WTC11 (cell line): ENCODE data around the gene TCERG1. TPM values are rescaled to one million over a fixed set of nuclear protein-coding genes. Genes with fewer than 3 reads are reported as not detected.

Source experiments
- ATAC-seq: fragments of 200-7000 bp; cut with Tn5 transposase; 2 replicates; pipeline ENCODE4 v1.10.0; 2021; ENCODE audit warnings: mild to moderate bottlenecking, moderate library complexity
- CTCF ChIA-PET: fragments of 300-600 bp; sonication (Branson Sonifier 250); formaldehyde crosslinking; loops from one replicate; lab custom pipeline; 2021; ENCODE audit warnings: antibody characterized with exemption; lab: Charles Lee
- POLR2A ChIA-PET: fragments of 350-600 bp; sonication (Branson Sonifier 250); formaldehyde crosslinking; loops from one replicate; lab custom pipeline; 2021; ENCODE audit warnings: antibody characterized with exemption; lab: Charles Lee
- DNase-seq: peaks from one replicate; pipeline ENCODE4 v3.0.0; 2021; ENCODE audit warnings: low spot score
- H3K27ac Mint-ChIP-seq: 2 replicates; pipeline ENCODE4 v1.8.0; 2021; ENCODE audit warnings: mixed read lengths
- H3K27me3 Mint-ChIP-seq: 2 replicates; pipeline ENCODE4 v1.8.0; 2021; ENCODE audit warnings: low read depth, mild to moderate bottlenecking, moderate library complexity, mixed read lengths
- H3K36me3 Mint-ChIP-seq: 2 replicates; pipeline ENCODE4 v1.8.0; 2021; ENCODE audit warnings: mixed read lengths
- H3K4me1 Mint-ChIP-seq: 2 replicates; pipeline ENCODE4 v1.8.0; 2022; ENCODE audit warnings: mixed read lengths
- H3K4me3 Mint-ChIP-seq: 2 replicates; pipeline ENCODE4 v1.8.0; 2021; ENCODE audit warnings: mild to moderate bottlenecking, moderate library complexity, mixed read lengths
- H3K9me3 Mint-ChIP-seq: 2 replicates; pipeline ENCODE4 v1.8.0; 2021; ENCODE audit warnings: mixed read lengths
- EMX1 ChIP-seq: fragments of 250-450 bp; sonication (Bioruptor Pico); IDR thresholded peaks from 2 replicates; pipeline ENCODE4 v1.8.0; 2021; ENCODE audit warnings: mild to moderate bottlenecking
- ESRRA ChIP-seq: sonication (generic); formaldehyde crosslinking; IDR thresholded peaks from 2 replicates; pipeline ENCODE4 v1.8.1; 2022; ENCODE audit warnings: mild to moderate bottlenecking, missing genetic modification reagents, borderline replicate concordance
- FOXJ3 ChIP-seq: sonication (generic); formaldehyde crosslinking; IDR thresholded peaks from 2 replicates; pipeline ENCODE4 v1.9.0; 2021; ENCODE audit warnings: missing genetic modification reagents, mild to moderate bottlenecking, borderline replicate concordance
- FOXK1 ChIP-seq: sonication (generic); formaldehyde crosslinking; IDR thresholded peaks from 2 replicates; pipeline ENCODE4 v1.8.0; 2022; ENCODE audit warnings: mild to moderate bottlenecking, moderate library complexity, missing genetic modification reagents
- FOXP1 ChIP-seq: sonication (generic); formaldehyde crosslinking; IDR thresholded peaks from 2 replicates; pipeline ENCODE4 v1.8.0; 2022; ENCODE audit warnings: missing genetic modification reagents, mild to moderate bottlenecking, moderate library complexity, borderline replicate concordance
- IRF2 ChIP-seq: sonication (generic); formaldehyde crosslinking; IDR thresholded peaks from 2 replicates; pipeline ENCODE4 v1.8.0; 2022; ENCODE audit warnings: low read depth, missing genetic modification reagents, borderline replicate concordance
- JAZF1 ChIP-seq: fragments of 250-450 bp; sonication (Bioruptor Pico); IDR thresholded peaks from 2 replicates; pipeline ENCODE4 v1.9.0; 2021; ENCODE audit warnings: moderate library complexity, mild to moderate bottlenecking, inconsistent platforms
- MXD4 ChIP-seq: fragments of 250-450 bp; sonication (Bioruptor Pico); IDR thresholded peaks from 2 replicates; pipeline ENCODE4 v1.8.0; 2021; ENCODE audit warnings: mild to moderate bottlenecking, moderate library complexity, borderline replicate concordance
- SP1 ChIP-seq: sonication (generic); formaldehyde crosslinking; conservative IDR thresholded peaks from 2 replicates; pipeline ENCODE4 v1.8.1; 2022; ENCODE audit warnings: missing genetic modification reagents
- ZNF317 ChIP-seq: sonication (generic); formaldehyde crosslinking; IDR thresholded peaks from 2 replicates; pipeline ENCODE4 v1.8.1; 2023; ENCODE audit warnings: low read depth, mild to moderate bottlenecking, moderate library complexity, missing genetic modification reagents, borderline replicate concordance
- ZNF423 ChIP-seq: fragments of 250-450 bp; sonication (Bioruptor Pico); IDR thresholded peaks from 2 replicates; pipeline ENCODE4 v2.1.2; 2022; ENCODE audit warnings: mild to moderate bottlenecking, moderate library complexity
- total RNA-seq: library from RNA; stranded (reverse); gene quantifications from 3 replicates; pipeline ENCODE4 v1.2.3, GENCODE V29; 2021
- TF ChIP-seq, protein P1 (sequence below): sonication (generic); formaldehyde crosslinking; IDR thresholded peaks from 2 replicates; pipeline ENCODE4 v1.8.0; 2022; ENCODE audit warnings: missing genetic modification reagents
- TF ChIP-seq, protein P2 (sequence below): sonication (generic); formaldehyde crosslinking; IDR thresholded peaks from 2 replicates; pipeline ENCODE4 v1.8.0; 2022; ENCODE audit warnings: mild to moderate bottlenecking, missing genetic modification reagents
- TF ChIP-seq, protein P3 (sequence below): fragments of 250-450 bp; sonication (Bioruptor Pico); IDR thresholded peaks from 2 replicates; pipeline ENCODE4 v1.9.0; 2021; ENCODE audit warnings: moderate library complexity, mild to moderate bottlenecking, inconsistent platforms, borderline replicate concordance
- TF ChIP-seq, protein P4 (sequence below): fragments of 250-450 bp; sonication (Bioruptor Pico); conservative IDR thresholded peaks from 2 replicates; pipeline ENCODE4 v1.9.0; 2021; ENCODE audit warnings: mild to moderate bottlenecking
- TF ChIP-seq, protein P5 (sequence below): sonication (generic); formaldehyde crosslinking; IDR thresholded peaks from 2 replicates; pipeline ENCODE4 v1.8.1; 2022; ENCODE audit warnings: mild to moderate bottlenecking, missing genetic modification reagents, moderate library complexity, borderline replicate concordance
- TF ChIP-seq, protein P6 (sequence below): sonication (generic); formaldehyde crosslinking; conservative IDR thresholded peaks from 2 replicates; pipeline ENCODE4 v1.8.1; 2023; ENCODE audit warnings: mild to moderate bottlenecking, low read depth, missing genetic modification reagents, moderate library complexity

TCERG1 gene
- total RNA-seq, 1 experiment from 2014 or later: 117 TPM

DNA sequence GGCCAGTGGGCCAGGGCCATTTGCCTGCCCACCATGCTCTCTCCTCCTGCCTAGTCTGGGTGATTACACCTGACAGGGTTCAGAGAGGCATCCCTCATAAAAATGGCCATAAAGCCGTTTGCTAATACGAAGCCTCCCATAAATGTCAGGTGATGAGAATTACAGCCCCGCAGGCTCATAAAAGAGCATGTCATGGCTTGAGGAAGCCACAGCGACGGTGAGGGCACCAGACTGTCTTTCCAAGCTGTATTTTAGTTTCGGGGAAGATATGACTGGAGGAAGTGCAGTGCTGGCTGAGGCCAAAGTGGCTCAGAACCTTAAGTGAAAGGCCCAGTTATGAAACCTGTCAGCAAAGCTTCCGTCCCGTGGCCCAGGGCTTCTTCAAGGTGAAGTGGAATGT is 18.5 kb upstream of the TCERG1 start (continued):
- TF ChIP-seq, protein P1, sequence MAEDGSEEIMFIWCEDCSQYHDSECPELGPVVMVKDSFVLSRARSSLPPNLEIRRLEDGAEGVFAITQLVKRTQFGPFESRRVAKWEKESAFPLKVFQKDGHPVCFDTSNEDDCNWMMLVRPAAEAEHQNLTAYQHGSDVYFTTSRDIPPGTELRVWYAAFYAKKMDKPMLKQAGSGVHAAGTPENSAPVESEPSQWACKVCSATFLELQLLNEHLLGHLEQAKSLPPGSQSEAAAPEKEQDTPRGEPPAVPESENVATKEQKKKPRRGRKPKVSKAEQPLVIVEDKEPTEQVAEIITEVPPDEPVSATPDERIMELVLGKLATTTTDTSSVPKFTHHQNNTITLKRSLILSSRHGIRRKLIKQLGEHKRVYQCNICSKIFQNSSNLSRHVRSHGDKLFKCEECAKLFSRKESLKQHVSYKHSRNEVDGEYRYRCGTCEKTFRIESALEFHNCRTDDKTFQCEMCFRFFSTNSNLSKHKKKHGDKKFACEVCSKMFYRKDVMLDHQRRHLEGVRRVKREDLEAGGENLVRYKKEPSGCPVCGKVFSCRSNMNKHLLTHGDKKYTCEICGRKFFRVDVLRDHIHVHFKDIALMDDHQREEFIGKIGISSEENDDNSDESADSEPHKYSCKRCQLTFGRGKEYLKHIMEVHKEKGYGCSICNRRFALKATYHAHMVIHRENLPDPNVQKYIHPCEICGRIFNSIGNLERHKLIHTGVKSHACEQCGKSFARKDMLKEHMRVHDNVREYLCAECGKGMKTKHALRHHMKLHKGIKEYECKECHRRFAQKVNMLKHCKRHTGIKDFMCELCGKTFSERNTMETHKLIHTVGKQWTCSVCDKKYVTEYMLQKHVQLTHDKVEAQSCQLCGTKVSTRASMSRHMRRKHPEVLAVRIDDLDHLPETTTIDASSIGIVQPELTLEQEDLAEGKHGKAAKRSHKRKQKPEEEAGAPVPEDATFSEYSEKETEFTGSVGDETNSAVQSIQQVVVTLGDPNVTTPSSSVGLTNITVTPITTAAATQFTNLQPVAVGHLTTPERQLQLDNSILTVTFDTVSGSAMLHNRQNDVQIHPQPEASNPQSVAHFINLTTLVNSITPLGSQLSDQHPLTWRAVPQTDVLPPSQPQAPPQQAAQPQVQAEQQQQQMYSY (CRISPR knock-in tag): no peak
- no peak for TF ChIP-seq FOXP1
- TF ChIP-seq, protein P2, sequence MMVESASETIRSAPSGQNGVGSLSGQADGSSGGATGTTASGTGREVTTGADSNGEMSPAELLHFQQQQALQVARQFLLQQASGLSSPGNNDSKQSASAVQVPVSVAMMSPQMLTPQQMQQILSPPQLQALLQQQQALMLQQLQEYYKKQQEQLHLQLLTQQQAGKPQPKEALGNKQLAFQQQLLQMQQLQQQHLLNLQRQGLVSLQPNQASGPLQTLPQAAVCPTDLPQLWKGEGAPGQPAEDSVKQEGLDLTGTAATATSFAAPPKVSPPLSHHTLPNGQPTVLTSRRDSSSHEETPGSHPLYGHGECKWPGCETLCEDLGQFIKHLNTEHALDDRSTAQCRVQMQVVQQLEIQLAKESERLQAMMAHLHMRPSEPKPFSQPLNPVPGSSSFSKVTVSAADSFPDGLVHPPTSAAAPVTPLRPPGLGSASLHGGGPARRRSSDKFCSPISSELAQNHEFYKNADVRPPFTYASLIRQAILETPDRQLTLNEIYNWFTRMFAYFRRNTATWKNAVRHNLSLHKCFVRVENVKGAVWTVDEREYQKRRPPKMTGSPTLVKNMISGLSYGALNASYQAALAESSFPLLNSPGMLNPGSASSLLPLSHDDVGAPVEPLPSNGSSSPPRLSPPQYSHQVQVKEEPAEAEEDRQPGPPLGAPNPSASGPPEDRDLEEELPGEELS (CRISPR knock-in tag): no peak
- no peak for TF ChIP-seq ESRRA
- TF ChIP-seq, protein P3, sequence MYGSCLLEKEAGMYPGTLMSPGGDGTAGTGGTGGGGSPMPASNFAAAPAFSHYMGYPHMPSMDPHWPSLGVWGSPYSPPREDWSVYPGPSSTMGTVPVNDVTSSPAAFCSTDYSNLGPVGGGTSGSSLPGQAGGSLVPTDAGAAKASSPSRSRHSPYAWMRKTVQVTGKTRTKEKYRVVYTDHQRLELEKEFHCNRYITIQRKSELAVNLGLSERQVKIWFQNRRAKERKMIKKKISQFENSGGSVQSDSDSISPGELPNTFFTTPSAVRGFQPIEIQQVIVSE (CRISPR knock-in tag): no peak
- TF ChIP-seq JAZF1: no peak
- no peak for TF ChIP-seq FOXK1 (CRISPR knock-in tag)
- no peak for TF ChIP-seq ZNF317 (CRISPR knock-in tag)
- no peak for TF ChIP-seq FOXJ3 (CRISPR knock-in tag)
- TF ChIP-seq, all 79 proteins: peak for 0

DNA sequence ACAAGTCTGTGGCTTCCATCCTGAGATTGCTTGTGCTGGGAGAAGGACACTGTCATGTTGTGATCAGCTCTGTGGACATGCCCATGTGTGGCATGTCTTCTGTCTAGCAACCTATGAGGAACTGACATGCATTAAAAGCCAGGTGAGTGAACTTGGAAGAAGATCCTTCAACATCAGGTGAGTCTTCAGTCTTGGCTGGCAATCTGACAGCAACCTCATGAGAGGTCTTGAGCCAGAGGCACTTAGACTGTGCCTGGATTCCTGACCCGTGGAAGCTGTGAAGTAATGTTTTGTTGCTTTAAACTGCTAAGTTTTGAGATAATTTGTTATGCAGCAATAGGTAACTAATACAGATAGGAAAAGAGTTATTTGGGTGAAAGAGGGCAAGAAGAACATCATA is 6.8 kb upstream of the TCERG1 start:
- H3K27ac Mint-ChIP-seq: no peak overlapping the region
- POLR2A ChIA-PET: no interaction called here
- no peaks in the 10 kb centered on the region for H3K36me3 Mint-ChIP-seq
- DNase-seq (no peak), ATAC-seq (no peak)
- no peaks in the 10 kb centered on the region for H3K9me3 Mint-ChIP-seq
- no peak overlapping the region for H3K4me3 Mint-ChIP-seq
- H3K4me1 Mint-ChIP-seq: no peaks in the 10 kb centered on the region
- CTCF ChIA-PET: no interaction called here
- TF ChIP-seq FOXK1 (CRISPR knock-in tag) (no peak), EMX1 (CRISPR knock-in tag) (no peak), FOXJ3 (CRISPR knock-in tag) (no peak)
- TF ChIP-seq, protein P4, sequence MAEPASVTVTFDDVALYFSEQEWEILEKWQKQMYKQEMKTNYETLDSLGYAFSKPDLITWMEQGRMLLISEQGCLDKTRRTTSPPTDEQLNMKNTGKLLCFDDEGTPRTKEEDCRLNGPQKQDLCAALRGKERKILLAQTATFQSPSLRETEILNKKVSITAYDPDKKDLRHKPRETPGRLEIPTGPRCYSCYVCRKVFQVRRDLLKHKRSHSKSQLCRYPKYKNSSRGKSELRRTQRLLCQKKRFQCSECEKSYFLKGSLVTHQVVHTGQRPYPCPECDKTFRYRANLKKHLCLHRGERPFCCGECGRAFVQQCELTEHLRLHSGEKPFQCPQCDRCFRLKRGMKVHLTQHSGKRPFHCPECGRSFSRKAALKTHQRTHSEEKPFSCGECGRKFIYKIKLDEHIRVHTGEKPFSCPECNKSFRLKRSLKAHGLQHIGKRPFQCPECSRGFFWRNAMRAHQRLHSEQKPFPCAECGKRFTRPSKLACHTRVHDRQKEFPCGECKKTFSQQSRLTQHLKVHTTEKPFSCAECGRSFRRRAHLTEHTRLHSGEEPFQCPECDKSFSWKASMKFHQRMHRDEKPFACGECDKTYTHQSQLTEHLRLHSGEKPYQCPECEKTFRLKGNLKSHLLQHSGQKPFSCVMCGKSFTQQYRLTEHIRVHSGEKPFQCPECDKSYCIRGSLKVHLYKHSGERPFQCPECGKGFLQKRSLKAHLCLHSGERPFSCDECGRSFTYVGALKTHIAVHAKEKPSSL: no peak
- TF ChIP-seq, protein P5, sequence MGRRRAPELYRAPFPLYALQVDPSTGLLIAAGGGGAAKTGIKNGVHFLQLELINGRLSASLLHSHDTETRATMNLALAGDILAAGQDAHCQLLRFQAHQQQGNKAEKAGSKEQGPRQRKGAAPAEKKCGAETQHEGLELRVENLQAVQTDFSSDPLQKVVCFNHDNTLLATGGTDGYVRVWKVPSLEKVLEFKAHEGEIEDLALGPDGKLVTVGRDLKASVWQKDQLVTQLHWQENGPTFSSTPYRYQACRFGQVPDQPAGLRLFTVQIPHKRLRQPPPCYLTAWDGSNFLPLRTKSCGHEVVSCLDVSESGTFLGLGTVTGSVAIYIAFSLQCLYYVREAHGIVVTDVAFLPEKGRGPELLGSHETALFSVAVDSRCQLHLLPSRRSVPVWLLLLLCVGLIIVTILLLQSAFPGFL (CRISPR knock-in tag): no peak
- peaks cover 5% of the 10 kb centered on the region for H3K27me3 Mint-ChIP-seq

DNA sequence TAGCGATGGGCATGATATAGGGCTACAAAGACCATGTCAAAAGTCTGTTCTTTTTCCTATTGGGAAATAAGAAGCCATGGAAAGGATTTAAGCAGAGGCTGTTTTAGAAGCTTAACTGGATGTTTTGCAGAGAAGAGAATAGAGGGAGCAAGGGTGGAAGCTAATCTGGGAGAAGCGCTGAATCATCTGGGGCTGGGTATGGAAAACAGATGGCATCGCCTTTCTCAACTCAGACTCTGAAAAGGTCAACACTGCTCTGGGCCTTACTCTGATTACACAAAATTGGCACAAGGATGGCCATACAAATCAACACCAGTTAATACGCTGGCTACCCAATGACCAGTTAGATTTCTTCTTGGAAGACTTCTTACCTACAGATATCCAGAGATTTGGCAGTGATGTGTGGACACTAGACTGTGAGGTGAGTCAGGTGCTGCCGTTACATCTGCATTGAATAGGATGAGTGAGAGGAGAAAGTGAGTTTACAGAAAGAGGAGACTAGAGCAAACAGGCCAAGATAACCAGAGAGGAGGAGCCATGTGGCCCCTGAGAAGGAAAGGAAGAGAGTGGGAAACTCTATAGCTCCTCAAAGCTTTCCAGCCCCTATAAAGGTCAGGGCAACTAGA is 6.2 kb upstream of the TCERG1 start:
- no peak for DNase-seq
- CTCF ChIA-PET: no interaction called here
- no peak for ATAC-seq
- POLR2A ChIA-PET: no interaction called here
- Mint-ChIP-seq H3K9me3 (no peaks in the 10 kb centered on the region), H3K27ac (no peak overlapping the region), H3K4me3 (no peak overlapping the region), H3K4me1 (no peaks in the 10 kb centered on the region), H3K27me3 (peaks cover 5% of the 10 kb centered on the region), H3K36me3 (no peaks in the 10 kb centered on the region)
- TF ChIP-seq, protein P6, sequence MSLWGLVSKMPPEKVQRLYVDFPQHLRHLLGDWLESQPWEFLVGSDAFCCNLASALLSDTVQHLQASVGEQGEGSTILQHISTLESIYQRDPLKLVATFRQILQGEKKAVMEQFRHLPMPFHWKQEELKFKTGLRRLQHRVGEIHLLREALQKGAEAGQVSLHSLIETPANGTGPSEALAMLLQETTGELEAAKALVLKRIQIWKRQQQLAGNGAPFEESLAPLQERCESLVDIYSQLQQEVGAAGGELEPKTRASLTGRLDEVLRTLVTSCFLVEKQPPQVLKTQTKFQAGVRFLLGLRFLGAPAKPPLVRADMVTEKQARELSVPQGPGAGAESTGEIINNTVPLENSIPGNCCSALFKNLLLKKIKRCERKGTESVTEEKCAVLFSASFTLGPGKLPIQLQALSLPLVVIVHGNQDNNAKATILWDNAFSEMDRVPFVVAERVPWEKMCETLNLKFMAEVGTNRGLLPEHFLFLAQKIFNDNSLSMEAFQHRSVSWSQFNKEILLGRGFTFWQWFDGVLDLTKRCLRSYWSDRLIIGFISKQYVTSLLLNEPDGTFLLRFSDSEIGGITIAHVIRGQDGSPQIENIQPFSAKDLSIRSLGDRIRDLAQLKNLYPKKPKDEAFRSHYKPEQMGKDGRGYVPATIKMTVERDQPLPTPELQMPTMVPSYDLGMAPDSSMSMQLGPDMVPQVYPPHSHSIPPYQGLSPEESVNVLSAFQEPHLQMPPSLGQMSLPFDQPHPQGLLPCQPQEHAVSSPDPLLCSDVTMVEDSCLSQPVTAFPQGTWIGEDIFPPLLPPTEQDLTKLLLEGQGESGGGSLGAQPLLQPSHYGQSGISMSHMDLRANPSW (CRISPR knock-in tag): no peak
- TF ChIP-seq MXD4 (CRISPR knock-in tag) (no peak), IRF2 (CRISPR knock-in tag) (no peak), ZNF423 (CRISPR knock-in tag) (no peak), SP1 (CRISPR knock-in tag) (no peak)
